Measurements from ENCODE around the gene RNF217.
"Not testable (repeated sequence)": the region's sequence is repeated elsewhere in the genome, so short reads cannot be mapped to it uniquely, and the experiment has no call there.

The RNF217 gene

GRCh38 chr6:124963831-124964763 lies 1.9 kb downstream of the RNF217 start:
- no peaks in the 10 kb centered on the region for H3K27me3 ChIP-seq (ENCODE audit: control insufficient read depth in 1 of 2, insufficient read depth in 2 of 2, low read length in 2 of 2)
- H3K27ac ChIP-seq (ENCODE audit: low read depth, low read length) = peak overlapping the region; percentile 98
- H3K9ac ChIP-seq (ENCODE audit: low read length) = peak overlapping the region; percentile 57
- no peaks in the 10 kb centered on the region for H3K9me3 ChIP-seq (ENCODE audit: low read length)
- H3K4me3 ChIP-seq (ENCODE audit: low read depth in 1 of 2, low read length in 2 of 2) = peak overlapping the region; percentile 76 to 96
- no peaks in the 10 kb centered on the region for H3K36me3 ChIP-seq (ENCODE audit: insufficient read depth, low read length)
- H3K4me1 ChIP-seq (ENCODE audit: insufficient read depth, low read length) = peaks cover 49% of the 10 kb centered on the region

- no peaks in the 10 kb centered on the region for H3K9me3 ChIP-seq (ENCODE audit: low read length)
- H3K27me3 ChIP-seq (ENCODE audit: control insufficient read depth in 1 of 2, insufficient read depth in 2 of 2, low read length in 2 of 2) = no peaks in the 10 kb centered on the region
- peaks cover 51% of the 10 kb centered on the region for H3K4me1 ChIP-seq (ENCODE audit: insufficient read depth, low read length)
- no peaks in the 10 kb centered on the region for H3K36me3 ChIP-seq (ENCODE audit: insufficient read depth, low read length)
- H3K4me3 ChIP-seq (ENCODE audit: low read depth in 1 of 2, low read length in 2 of 2) = peak overlapping the region; percentile 2 to 96
- H3K9ac ChIP-seq (ENCODE audit: low read length) = peak overlapping the region; percentile 57
- peak overlapping the region; percentile 98 for H3K27ac ChIP-seq (ENCODE audit: low read depth, low read length)
Observed at GRCh38 chr6:124964764-124965105, 2.5 kb downstream of the RNF217 start.

DNA sequence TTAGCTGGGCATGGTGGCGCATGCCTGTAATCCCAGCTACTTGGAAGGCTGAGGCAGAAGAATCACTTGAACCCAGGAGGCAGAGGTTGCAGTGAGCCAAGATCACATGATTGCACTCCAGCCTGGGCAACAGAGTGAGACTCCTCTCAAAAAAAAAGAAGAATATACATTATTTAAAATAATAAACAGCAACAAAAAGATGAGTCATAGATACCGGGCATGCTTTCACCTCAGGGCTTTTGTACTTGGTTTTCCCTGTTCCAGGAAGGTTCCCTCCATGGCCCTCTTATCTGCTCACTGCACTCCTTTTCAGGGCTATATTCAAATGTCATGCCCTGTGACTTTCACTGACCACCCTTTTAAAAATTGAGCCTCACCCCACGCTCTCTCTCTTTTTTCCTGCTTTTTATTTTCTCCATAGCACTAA lies 3.2 kb downstream of the RNF217 start:
- Histone ChIP-seq H3K4me1 (ENCODE audit: insufficient read depth, low read length) (peaks cover 56% of the 10 kb centered on the region), H3K27ac (ENCODE audit: low read depth, low read length) (peak overlapping the region; percentile 3), H3K4me3 (ENCODE audit: low read depth in 1 of 2, low read length in 2 of 2) (peak overlapping the region in 1 of 2 donors; percentile 96)
- H3K27me3 ChIP-seq (ENCODE audit: control insufficient read depth in 1 of 2, insufficient read depth in 2 of 2, low read length in 2 of 2); H3K9ac ChIP-seq (ENCODE audit: low read length); H3K9me3 ChIP-seq (ENCODE audit: low read length); H3K36me3 ChIP-seq (ENCODE audit: insufficient read depth, low read length): not testable (repeated sequence)

DNA sequence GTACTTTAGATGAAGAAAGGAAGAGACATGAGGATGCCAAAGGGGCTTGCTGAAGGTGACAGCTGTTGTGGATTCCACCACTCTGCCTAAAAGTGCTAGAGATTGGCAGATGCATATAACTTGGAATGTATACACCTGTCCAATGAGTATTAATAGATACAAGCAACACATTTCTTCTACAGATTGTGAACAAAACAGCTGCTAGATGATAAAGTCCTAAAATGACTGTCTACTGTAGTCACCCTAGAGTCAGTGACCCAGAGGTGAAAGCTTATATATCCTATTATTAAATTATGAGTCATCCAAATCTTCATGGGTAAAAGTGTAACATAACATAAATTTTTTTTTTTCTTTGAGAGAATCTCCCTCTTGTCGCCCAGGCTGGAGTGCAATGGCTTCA lies 5.2 kb downstream of the RNF217 start:
- Histone ChIP-seq H3K9me3 (ENCODE audit: low read length) (no peaks in the 10 kb centered on the region), H3K4me1 (ENCODE audit: insufficient read depth, low read length) (peaks cover 51% of the 10 kb centered on the region), H3K27ac (ENCODE audit: low read depth, low read length) (no peak overlapping the region), H3K9ac (ENCODE audit: low read length) (no peak overlapping the region), H3K27me3 (ENCODE audit: control insufficient read depth in 1 of 2, insufficient read depth in 2 of 2, low read length in 2 of 2) (no peaks in the 10 kb centered on the region), H3K36me3 (ENCODE audit: insufficient read depth, low read length) (peaks cover 9% of the 10 kb centered on the region), H3K4me3 (ENCODE audit: low read depth in 1 of 2, low read length in 2 of 2) (peak overlapping the region in 1 of 2 donors; percentile 13)

- no peak overlapping the region for H3K9ac ChIP-seq (ENCODE audit: low read length)
- H3K27me3 ChIP-seq (ENCODE audit: control insufficient read depth in 1 of 2, insufficient read depth in 2 of 2, low read length in 2 of 2) = no peaks in the 10 kb centered on the region
- peaks cover 19% of the 10 kb centered on the region for H3K36me3 ChIP-seq (ENCODE audit: insufficient read depth, low read length)
- no peak overlapping the region for H3K27ac ChIP-seq (ENCODE audit: low read depth, low read length)
- no peaks in the 10 kb centered on the region for H3K9me3 ChIP-seq (ENCODE audit: low read length)
- H3K4me3 ChIP-seq (ENCODE audit: low read depth in 1 of 2, low read length in 2 of 2) = no peak overlapping the region
- H3K4me1 ChIP-seq (ENCODE audit: insufficient read depth, low read length) = peaks cover 51% of the 10 kb centered on the region
Observed at GRCh38 chr6:124968401-124968800, 6.2 kb downstream of the RNF217 start.

DNA sequence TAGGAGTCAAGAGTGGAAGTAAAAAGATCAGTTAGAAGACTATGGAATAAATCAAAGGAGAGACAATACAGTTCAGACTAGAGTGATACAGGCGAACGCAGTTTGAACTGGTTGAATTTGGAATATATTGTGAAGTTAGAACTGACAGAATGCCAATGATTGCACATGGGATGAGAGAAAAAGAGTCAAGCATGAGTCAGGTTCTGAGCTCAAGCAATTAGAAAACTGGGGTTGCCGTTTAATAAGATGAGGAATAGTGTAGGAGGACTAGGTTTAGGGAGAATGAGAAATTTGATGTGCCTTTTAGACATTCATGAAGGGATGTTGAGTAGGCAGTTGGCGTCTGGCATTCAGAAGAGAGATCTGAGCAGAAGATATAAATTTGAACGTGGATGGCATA lies 8.0 kb downstream of the RNF217 start:
- Histone ChIP-seq H3K27ac (ENCODE audit: low read depth, low read length) (no peak overlapping the region), H3K9ac (ENCODE audit: low read length) (no peak overlapping the region), H3K9me3 (ENCODE audit: low read length) (no peaks in the 10 kb centered on the region), H3K36me3 (ENCODE audit: insufficient read depth, low read length) (peaks cover 25% of the 10 kb centered on the region), H3K4me1 (ENCODE audit: insufficient read depth, low read length) (peaks cover 45% of the 10 kb centered on the region), H3K4me3 (ENCODE audit: low read depth in 1 of 2, low read length in 2 of 2) (no peak overlapping the region), H3K27me3 (ENCODE audit: control insufficient read depth in 1 of 2, insufficient read depth in 2 of 2, low read length in 2 of 2) (no peaks in the 10 kb centered on the region)

GRCh38 chr6:124970763-124971162 lies 8.5 kb downstream of the RNF217 start:
- Histone ChIP-seq H3K27me3 (ENCODE audit: control insufficient read depth in 1 of 2, insufficient read depth in 2 of 2, low read length in 2 of 2) (no peaks in the 10 kb centered on the region), H3K9ac (ENCODE audit: low read length) (no peak overlapping the region), H3K27ac (ENCODE audit: low read depth, low read length) (no peak overlapping the region), H3K9me3 (ENCODE audit: low read length) (no peaks in the 10 kb centered on the region), H3K4me1 (ENCODE audit: insufficient read depth, low read length) (peaks cover 43% of the 10 kb centered on the region), H3K4me3 (ENCODE audit: low read depth in 1 of 2, low read length in 2 of 2) (no peak overlapping the region), H3K36me3 (ENCODE audit: insufficient read depth, low read length) (peaks cover 25% of the 10 kb centered on the region)

DNA sequence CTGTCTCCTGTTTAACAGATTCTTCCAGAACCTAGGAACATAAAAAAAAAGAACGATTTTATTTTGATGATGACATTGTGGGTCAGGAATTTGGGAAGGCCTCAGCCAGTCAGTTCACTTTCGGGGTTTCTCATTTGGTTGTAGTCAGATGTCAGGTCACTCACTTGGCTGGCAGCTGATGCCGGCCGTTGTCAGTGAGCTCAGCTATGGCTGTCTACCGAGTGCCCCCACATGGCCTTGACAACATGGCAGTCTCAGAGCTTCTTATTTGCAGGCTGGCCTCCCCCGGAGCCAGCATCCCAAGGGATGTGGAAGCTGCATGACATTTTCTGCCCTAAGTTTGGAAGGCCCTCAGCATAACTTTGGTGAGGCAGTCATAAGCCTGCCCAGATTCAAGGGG lies 11.5 kb downstream of the RNF217 start:
- Histone ChIP-seq H3K27ac (ENCODE audit: low read depth, low read length) (no peak overlapping the region), H3K27me3 (ENCODE audit: control insufficient read depth in 1 of 2, insufficient read depth in 2 of 2, low read length in 2 of 2) (no peaks in the 10 kb centered on the region), H3K4me1 (ENCODE audit: insufficient read depth, low read length) (peaks cover 23% of the 10 kb centered on the region), H3K4me3 (ENCODE audit: low read depth in 1 of 2, low read length in 2 of 2) (no peak overlapping the region), H3K36me3 (ENCODE audit: insufficient read depth, low read length) (peaks cover 35% of the 10 kb centered on the region), H3K9ac (ENCODE audit: low read length) (no peak overlapping the region), H3K9me3 (ENCODE audit: low read length) (no peaks in the 10 kb centered on the region)

DNA sequence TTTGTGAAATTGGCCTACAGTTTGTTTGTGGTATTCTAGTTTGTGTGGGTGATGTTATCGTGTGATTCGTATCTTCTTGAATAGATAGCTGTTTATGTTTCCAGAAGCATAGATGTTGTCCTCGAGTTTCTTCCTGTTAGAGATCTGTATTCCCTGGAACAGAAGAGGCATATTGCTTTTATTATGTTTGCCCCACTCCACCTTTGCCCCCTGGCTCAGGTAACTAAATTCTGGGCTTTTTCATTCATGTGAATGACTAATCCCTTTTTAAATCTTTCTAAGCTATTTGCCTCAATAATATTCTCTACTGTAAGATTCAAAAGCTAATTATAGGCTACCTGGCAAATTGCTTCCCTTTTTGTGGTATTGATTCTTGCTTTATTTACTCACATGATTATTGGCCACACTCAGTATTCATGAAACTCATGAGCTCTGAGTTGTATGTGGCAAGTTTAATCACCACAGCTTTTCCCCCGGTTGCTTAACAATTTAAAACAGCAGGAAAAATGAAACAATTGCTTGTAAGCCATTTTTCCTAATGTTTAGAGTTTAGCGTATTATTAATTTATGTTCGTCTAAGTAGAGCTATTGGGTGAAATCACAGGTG lies 12.6 kb downstream of the RNF217 start:
- no peak overlapping the region for H3K4me3 ChIP-seq (ENCODE audit: low read depth in 1 of 2, low read length in 2 of 2)
- peaks cover 35% of the 10 kb centered on the region for H3K36me3 ChIP-seq (ENCODE audit: insufficient read depth, low read length)
- no peak overlapping the region for H3K27ac ChIP-seq (ENCODE audit: low read depth, low read length)
- H3K27me3 ChIP-seq (ENCODE audit: control insufficient read depth in 1 of 2, insufficient read depth in 2 of 2, low read length in 2 of 2) = no peaks in the 10 kb centered on the region
- H3K4me1 ChIP-seq (ENCODE audit: insufficient read depth, low read length) = peaks cover 23% of the 10 kb centered on the region
- no peak overlapping the region for H3K9ac ChIP-seq (ENCODE audit: low read length)
- H3K9me3 ChIP-seq (ENCODE audit: low read length) = no peaks in the 10 kb centered on the region

- Histone ChIP-seq H3K9me3 (ENCODE audit: low read length) (no peaks in the 10 kb centered on the region), H3K4me3 (ENCODE audit: low read depth in 1 of 2, low read length in 2 of 2) (no peak overlapping the region), H3K4me1 (ENCODE audit: insufficient read depth, low read length) (peaks cover 23% of the 10 kb centered on the region), H3K27ac (ENCODE audit: low read depth, low read length) (no peak overlapping the region), H3K36me3 (ENCODE audit: insufficient read depth, low read length) (peaks cover 26% of the 10 kb centered on the region), H3K27me3 (ENCODE audit: control insufficient read depth in 1 of 2, insufficient read depth in 2 of 2, low read length in 2 of 2) (no peaks in the 10 kb centered on the region), H3K9ac (ENCODE audit: low read length) (no peak overlapping the region)
Observed at GRCh38 chr6:124977067-124977908, 15.1 kb downstream of the RNF217 start.
